ENCODE data around the gene ADAM19. TPM values are rescaled to one million over a fixed set of nuclear protein-coding genes. Genes with fewer than 3 reads are reported as not detected.

ADAM19 gene
- total RNA-seq, 1 experiment from 2014 or later: 62.9 TPM

GRCh38 chr5:157519579-157520253, 55.9 kb downstream of the ADAM19 start:
- POLR2A ChIA-PET: no interaction called here
- no peak overlapping the region for H3K4me3 ChIP-seq (ENCODE audit: low read depth, low read length)
- no peaks in the 10 kb centered on the region; the same call in 1 of the 2 replicates for H3K36me3 ChIP-seq (ENCODE audit: control insufficient read depth, insufficient read depth, low read length)
- H3K27me3 ChIP-seq (replicated peaks; ENCODE audit: control insufficient read depth, insufficient read depth, low read length): no peaks in the 10 kb centered on the region
- no peaks in the 10 kb centered on the region for H3K4me1 Mint-ChIP-seq (ENCODE audit: low read depth, unreplicated experiment)
- CTCF ChIA-PET: no interaction called here
- H3K9me3 ChIP-seq: no peaks in the 10 kb centered on the region
- H3K27me3 Mint-ChIP-seq (ENCODE audit: insufficient read depth, unreplicated experiment): no peaks in the 10 kb centered on the region
- no peak for TF ChIP-seq CTCF (IDR thresholded peaks at IDR 0.05; ENCODE audit: insufficient read depth in 1 of 2, low read depth in 1 of 2, low read length in 1 of 2, severe bottlenecking in 1 of 2, unreplicated experiment in 1 of 2)
- H3K4me3 Mint-ChIP-seq (ENCODE audit: unreplicated experiment): no peak overlapping the region
- H3K4me1 ChIP-seq: no peaks in the 10 kb centered on the region
- intact Hi-C loops (cut with micrococcal nuclease; ENCODE audit: unreplicated experiment): no loop called here
- DNase-seq: no peak
- H3K9me3 Mint-ChIP-seq (ENCODE audit: unreplicated experiment): no peaks in the 10 kb centered on the region
- no peak overlapping the region for H3K27ac Mint-ChIP-seq (ENCODE audit: unreplicated experiment)
- BruUV-seq (replicated peaks): no TSS peak
- peaks cover 30% of the 10 kb centered on the region for H3K36me3 Mint-ChIP-seq (ENCODE audit: insufficient read depth, unreplicated experiment)

- ChIA-PET CTCF (interaction anchor here (0.6 kb wide), 1 partner anchor 181 kb away, joined by 4 read pairs; no protein-coding TSS in a partner anchor), POLR2A (no interaction called here)
- no peaks in the 10 kb centered on the region for H3K27me3 ChIP-seq (replicated peaks; ENCODE audit: control insufficient read depth, insufficient read depth, low read length)
- no peak for DNase-seq
- Mint-ChIP-seq H3K27ac (ENCODE audit: unreplicated experiment) (no peak overlapping the region), H3K4me1 (ENCODE audit: low read depth, unreplicated experiment) (no peaks in the 10 kb centered on the region), H3K27me3 (ENCODE audit: insufficient read depth, unreplicated experiment) (no peaks in the 10 kb centered on the region), H3K36me3 (ENCODE audit: insufficient read depth, unreplicated experiment) (peaks cover 33% of the 10 kb centered on the region), H3K4me3 (ENCODE audit: unreplicated experiment) (no peak overlapping the region), H3K9me3 (ENCODE audit: unreplicated experiment) (no peaks in the 10 kb centered on the region)
- no TSS peak for BruUV-seq (replicated peaks)
- no peaks in the 10 kb centered on the region for H3K9me3 ChIP-seq
- intact Hi-C loops (cut with micrococcal nuclease; ENCODE audit: unreplicated experiment): no loop called here
- no peak for TF ChIP-seq CTCF (IDR thresholded peaks at IDR 0.05; ENCODE audit: insufficient read depth in 1 of 2, low read depth in 1 of 2, low read length in 1 of 2, severe bottlenecking in 1 of 2, unreplicated experiment in 1 of 2)
- no peaks in the 10 kb centered on the region; the same call in 1 of the 2 replicates for H3K36me3 ChIP-seq (ENCODE audit: control insufficient read depth, insufficient read depth, low read length)
- no peak overlapping the region for H3K4me3 ChIP-seq (ENCODE audit: low read depth, low read length)
- H3K4me1 ChIP-seq: no peaks in the 10 kb centered on the region
Observed at GRCh38 chr5:157518963-157519362, 56.6 kb downstream of the ADAM19 start.

- no peaks in the 10 kb centered on the region for H3K9me3 Mint-ChIP-seq (ENCODE audit: unreplicated experiment)
- H3K9me3 ChIP-seq: no peaks in the 10 kb centered on the region
- H3K36me3 ChIP-seq (ENCODE audit: control insufficient read depth, insufficient read depth, low read length): no peaks in the 10 kb centered on the region; the same call in 1 of the 2 replicates
- no peak overlapping the region for H3K4me3 ChIP-seq (ENCODE audit: low read depth, low read length)
- intact Hi-C loops (cut with micrococcal nuclease; ENCODE audit: unreplicated experiment): no loop called here
- H3K4me3 Mint-ChIP-seq (ENCODE audit: unreplicated experiment): no peak overlapping the region
- no peak for DNase-seq
- H3K4me1 Mint-ChIP-seq (ENCODE audit: low read depth, unreplicated experiment): no peaks in the 10 kb centered on the region
- no peak overlapping the region for H3K27ac Mint-ChIP-seq (ENCODE audit: unreplicated experiment)
- H3K27me3 Mint-ChIP-seq (ENCODE audit: insufficient read depth, unreplicated experiment): no peaks in the 10 kb centered on the region
- no peak for TF ChIP-seq CTCF (IDR thresholded peaks at IDR 0.05; ENCODE audit: insufficient read depth in 1 of 2, low read depth in 1 of 2, low read length in 1 of 2, severe bottlenecking in 1 of 2, unreplicated experiment in 1 of 2)
- no peaks in the 10 kb centered on the region for H3K27me3 ChIP-seq (replicated peaks; ENCODE audit: control insufficient read depth, insufficient read depth, low read length)
- POLR2A ChIA-PET: no interaction called here
- CTCF ChIA-PET: no interaction called here
- no peaks in the 10 kb centered on the region for H3K4me1 ChIP-seq
- H3K36me3 Mint-ChIP-seq (ENCODE audit: insufficient read depth, unreplicated experiment): peaks cover 51% of the 10 kb centered on the region
- BruUV-seq (replicated peaks): no TSS peak
Observed at GRCh38 chr5:157516626-157517325, 58.8 kb downstream of the ADAM19 start.

All from Caco-2 (cell line).